Activated CD4-positive, alpha-beta T cell treated with anti-CD3 and anti-CD28 coated beads for 1 hour (primary cell): ENCODE measurements around the gene WNT3.
"Not testable (repeated sequence)": the region's sequence is repeated elsewhere in the genome, so short reads cannot be mapped to it uniquely, and the experiment has no call there.

Source experiments
- DNase-seq: peaks from one replicate; pipeline ENCODE4 v3.0.0-alpha.2; 2020

The WNT3 gene

GRCh38 chr17:46782250-46782953 lies 36.1 kb downstream of the WNT3 start:
- no peak for DNase-seq

- DNase-seq: no peak
These were observed 38.5 kb downstream of the WNT3 start for GRCh38 chr17:46780003-46780373.

GRCh38 chr17:46777943-46778915 lies 40.3 kb downstream of the WNT3 start:
- DNase-seq: no peak

- DNase-seq: no peak
These were observed 42.0 kb downstream of the WNT3 start for GRCh38 chr17:46776298-46777005.

GRCh38 chr17:46774108-46774737 lies 44.3 kb downstream of the WNT3 start:
- DNase-seq: no peak

- no peak for DNase-seq
These were observed 44.8 kb downstream of the WNT3 start for GRCh38 chr17:46773676-46774075.

- DNase-seq: no peak
These were observed 45.3 kb downstream of the WNT3 start for GRCh38 chr17:46773221-46773605.

- DNase-seq: no peak
These were observed 45.8 kb downstream of the WNT3 start for GRCh38 chr17:46772475-46773220.

- no peak for DNase-seq
These were observed 46.7 kb downstream of the WNT3 start for GRCh38 chr17:46771561-46772474.

GRCh38 chr17:46770818-46771560 lies 47.5 kb downstream of the WNT3 start:
- DNase-seq: no peak

- DNase-seq: no peak
These were observed 48.1 kb downstream of the WNT3 start for GRCh38 chr17:46770439-46770817.

GRCh38 chr17:46769531-46770438 lies 48.7 kb downstream of the WNT3 start:
- DNase-seq: no peak

- not testable (repeated sequence) for DNase-seq
These were observed 49.6 kb downstream of the WNT3 start for GRCh38 chr17:46768896-46769295.

GRCh38 chr17:46768540-46768870 lies 50.0 kb downstream of the WNT3 start:
- no peak for DNase-seq

GRCh38 chr17:46766493-46767491 lies 51.7 kb downstream of the WNT3 start:
- DNase-seq: no peak

GRCh38 chr17:46765453-46765852 lies 53.0 kb downstream of the WNT3 start:
- no peak for DNase-seq

- DNase-seq: no peak
These were observed 53.6 kb downstream of the WNT3 start for GRCh38 chr17:46764709-46765401.
